Measurements from ENCODE around the gene PPP1R2B. TPM values are rescaled to one million over a fixed set of nuclear protein-coding genes. Genes with fewer than 3 reads are reported as not detected.

The PPP1R2B gene
- total and polyA plus RNA-seq, 12 donors: 0.11 to 0.15 (median 0.14) TPM; not detected in 9

DNA sequence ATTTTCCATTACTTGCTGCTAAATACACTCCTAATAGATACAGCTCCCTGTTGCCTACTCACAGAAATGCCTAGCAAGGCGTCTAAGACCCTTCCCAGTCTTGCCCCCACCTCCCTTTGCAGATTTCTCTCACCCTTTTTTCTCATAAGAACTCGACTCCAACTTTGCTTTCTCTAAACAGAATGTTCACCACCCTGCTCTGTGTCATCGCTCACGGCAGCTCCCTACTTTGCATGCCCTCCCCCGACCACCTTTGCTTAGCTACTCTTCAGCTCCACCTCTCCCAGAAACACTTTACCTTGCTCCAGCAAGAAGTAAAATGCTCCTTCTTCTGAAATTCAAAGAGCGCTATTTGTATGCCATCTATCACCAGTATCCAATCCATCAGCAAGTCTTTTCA, 15.2 kb upstream of the PPP1R2B start:
- intact Hi-C loops (cut with DNase I): no loop called here
- TF ChIP-seq POLR2A (IDR thresholded peaks at IDR 0.05): no peak
- TF ChIP-seq CTCF (IDR thresholded peaks at IDR 0.05): no peak
- Histone ChIP-seq H3K4me1 (replicated peaks in 1 of 2) (no peaks in the 10 kb centered on the region), H3K27ac (no peak overlapping the region), H3K9me3 (replicated peaks in 1 of 3) (no peaks in the 10 kb centered on the region), H3K36me3 (replicated peaks in 1 of 2) (no peaks in the 10 kb centered on the region), H3K27me3 (no peaks in the 10 kb centered on the region), H3K4me3 (no peak overlapping the region)
- DNase-seq: no peak
- 73 to 88% (median 82%) methylated on average over 6 of the region's 6 CpGs for WGBS, 4 donors

GRCh38 chr5:156835905-156836304, 14.2 kb upstream of the PPP1R2B start:
- H3K9me3 ChIP-seq (replicated peaks in 1 of 3): no peaks in the 10 kb centered on the region
- 80 to 94% (median 83%) methylated on average over 3 of the region's 3 CpGs for WGBS, 4 donors
- TF ChIP-seq POLR2A (IDR thresholded peaks at IDR 0.05) (no peak), CTCF (IDR thresholded peaks at IDR 0.05) (peak in 1 of 6 experiments; percentile 11)
- no peak overlapping the region for H3K4me3 ChIP-seq
- H3K27ac ChIP-seq: no peak overlapping the region
- H3K4me1 ChIP-seq (replicated peaks in 1 of 2): no peaks in the 10 kb centered on the region
- no peak for DNase-seq
- no peaks in the 10 kb centered on the region for H3K27me3 ChIP-seq
- no peaks in the 10 kb centered on the region for H3K36me3 ChIP-seq (replicated peaks in 1 of 2)
- intact Hi-C loops (cut with DNase I): no loop called here

GRCh38 chr5:156836846-156837245, 13.2 kb upstream of the PPP1R2B start:
- no peak overlapping the region for H3K27ac ChIP-seq
- no peaks in the 10 kb centered on the region for H3K4me1 ChIP-seq (replicated peaks in 1 of 2)
- H3K27me3 ChIP-seq: no peaks in the 10 kb centered on the region
- no peaks in the 10 kb centered on the region for H3K9me3 ChIP-seq (replicated peaks in 1 of 3)
- DNase-seq: no peak
- TF ChIP-seq CTCF (IDR thresholded peaks at IDR 0.05) (no peak), POLR2A (IDR thresholded peaks at IDR 0.05) (no peak)
- WGBS, 4 donors: 67 to 81% (median 71%) methylated on average over 3 of the region's 3 CpGs
- intact Hi-C loops (cut with DNase I): no loop called here
- H3K4me3 ChIP-seq: no peak overlapping the region
- no peaks in the 10 kb centered on the region for H3K36me3 ChIP-seq (replicated peaks in 1 of 2)

GRCh38 chr5:156838961-156839360, 11.1 kb upstream of the PPP1R2B start:
- TF ChIP-seq CTCF (IDR thresholded peaks at IDR 0.05) (no peak), POLR2A (IDR thresholded peaks at IDR 0.05) (no peak)
- no peaks in the 10 kb centered on the region for H3K27me3 ChIP-seq
- whole genome bisulfite sequencing, 4 donors: 43 to 61% (median 52%) methylated on average over 5 of the region's 5 CpGs

More at GRCh38 chr5:156838961-156839360, 11.1 kb upstream of the PPP1R2B start:
- H3K4me1 ChIP-seq (replicated peaks in 1 of 2): no peaks in the 10 kb centered on the region
- no peaks in the 10 kb centered on the region for H3K36me3 ChIP-seq (replicated peaks in 1 of 2)
- intact Hi-C loops (cut with DNase I): no loop called here
- H3K9me3 ChIP-seq (replicated peaks in 1 of 3): no peaks in the 10 kb centered on the region
- H3K27ac ChIP-seq: no peak overlapping the region
- DNase-seq: peak in 4 of 7 donors; percentile 15 to 35 (median 30)
- H3K4me3 ChIP-seq: no peak overlapping the region
